ENCODE data around the gene RFX5.

DNA sequence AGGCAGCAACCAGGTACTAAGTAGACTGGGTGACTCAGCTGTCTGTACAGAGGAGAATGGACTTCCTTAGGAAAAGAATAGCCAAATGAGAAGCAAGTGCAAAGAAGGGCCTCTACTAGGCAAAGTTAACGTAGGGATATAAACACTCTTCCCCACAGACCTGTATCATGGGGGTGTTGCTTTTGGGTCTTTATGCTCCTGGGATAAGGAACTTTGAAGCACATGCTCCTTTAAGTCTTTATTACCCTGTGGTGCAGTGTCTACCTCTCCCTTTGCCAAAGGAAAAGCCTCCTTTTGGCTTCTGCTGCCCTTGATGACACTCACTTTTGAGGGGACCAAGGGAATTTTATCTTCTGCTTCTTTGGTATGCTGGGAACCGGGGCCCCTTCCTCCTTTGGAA lies 5.0 kb downstream of the RFX5 start:
- TF ChIP-seq, protein P1, sequence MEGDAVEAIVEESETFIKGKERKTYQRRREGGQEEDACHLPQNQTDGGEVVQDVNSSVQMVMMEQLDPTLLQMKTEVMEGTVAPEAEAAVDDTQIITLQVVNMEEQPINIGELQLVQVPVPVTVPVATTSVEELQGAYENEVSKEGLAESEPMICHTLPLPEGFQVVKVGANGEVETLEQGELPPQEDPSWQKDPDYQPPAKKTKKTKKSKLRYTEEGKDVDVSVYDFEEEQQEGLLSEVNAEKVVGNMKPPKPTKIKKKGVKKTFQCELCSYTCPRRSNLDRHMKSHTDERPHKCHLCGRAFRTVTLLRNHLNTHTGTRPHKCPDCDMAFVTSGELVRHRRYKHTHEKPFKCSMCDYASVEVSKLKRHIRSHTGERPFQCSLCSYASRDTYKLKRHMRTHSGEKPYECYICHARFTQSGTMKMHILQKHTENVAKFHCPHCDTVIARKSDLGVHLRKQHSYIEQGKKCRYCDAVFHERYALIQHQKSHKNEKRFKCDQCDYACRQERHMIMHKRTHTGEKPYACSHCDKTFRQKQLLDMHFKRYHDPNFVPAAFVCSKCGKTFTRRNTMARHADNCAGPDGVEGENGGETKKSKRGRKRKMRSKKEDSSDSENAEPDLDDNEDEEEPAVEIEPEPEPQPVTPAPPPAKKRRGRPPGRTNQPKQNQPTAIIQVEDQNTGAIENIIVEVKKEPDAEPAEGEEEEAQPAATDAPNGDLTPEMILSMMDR (IDR thresholded peaks at IDR 0.05): no peak
- no peak for TF ChIP-seq POLR2A (IDR thresholded peaks at IDR 0.05)

Measured in thyroid gland (tissue), 4 donors.